ENCODE measurements around the gene BMP4. TPM values are rescaled to one million over a fixed set of nuclear protein-coding genes. Genes with fewer than 3 reads are reported as not detected.

Gene BMP4
- polyA plus RNA-seq, 1 experiment: 20.8 TPM

GRCh38 chr14:53953828-53954550 lies 2.6 kb downstream of the BMP4 start:
- Histone ChIP-seq H3K4me3 (ENCODE audit: low read depth, low read length) (peak overlapping the region; percentile 64), H3K27me3 (ENCODE audit: control insufficient read depth, insufficient read depth, low read length) (peaks cover 66% of the 10 kb centered on the region), H3K9me3 (ENCODE audit: control insufficient read depth, insufficient read depth, low read length) (peaks cover 11% of the 10 kb centered on the region; the same call in 1 of the 2 replicates), H3K27ac (ENCODE audit: low read depth, low read length) (peak overlapping the region; percentile 3)
- no peak for TF ChIP-seq CTCF (IDR thresholded peaks at IDR 0.05; ENCODE audit: low read depth, low read length)
- no peak for DNase-seq (ENCODE audit: low read depth, low spot score)
- CTCF ChIA-PET: interaction anchor here (0.5 to 1.3 kb wide), 5 partner anchors 16 to 559 kb away, joined by 3 to 4 read pairs (median 3); no protein-coding TSS in a partner anchor
- POLR2A ChIA-PET: interaction anchor here (0.7 to 1.3 kb wide), 3 partner anchors 16 to 416 kb away, joined by 3 to 5 read pairs (median 4); no protein-coding TSS in a partner anchor

GRCh38 chr14:53953002-53953827 lies 3.4 kb downstream of the BMP4 start:
- POLR2A ChIA-PET: interaction anchor here (0.7 to 1.3 kb wide), 3 partner anchors 15 to 415 kb away, joined by 3 to 5 read pairs (median 4); no protein-coding TSS in a partner anchor
- peaks cover 11% of the 10 kb centered on the region; the same call in 1 of the 2 replicates for H3K9me3 ChIP-seq (ENCODE audit: control insufficient read depth, insufficient read depth, low read length)
- CTCF ChIA-PET: interaction anchor here (0.5 to 1.3 kb wide), 5 partner anchors 17 to 558 kb away, joined by 3 to 4 read pairs (median 3); no protein-coding TSS in a partner anchor
- peak; percentile 32 for DNase-seq (ENCODE audit: low read depth, low spot score)
- peak overlapping the region; percentile 64 for H3K4me3 ChIP-seq (ENCODE audit: low read depth, low read length)
- peak overlapping the region; percentile 31 for H3K27ac ChIP-seq (ENCODE audit: low read depth, low read length)
- peaks cover 65% of the 10 kb centered on the region for H3K27me3 ChIP-seq (ENCODE audit: control insufficient read depth, insufficient read depth, low read length)
- TF ChIP-seq CTCF (IDR thresholded peaks at IDR 0.05; ENCODE audit: low read depth, low read length): no peak

GRCh38 chr14:53952533-53952932 lies 4.1 kb downstream of the BMP4 start:
- Histone ChIP-seq H3K4me3 (ENCODE audit: low read depth, low read length) (peak overlapping the region; percentile 62), H3K27me3 (ENCODE audit: control insufficient read depth, insufficient read depth, low read length) (peaks cover 63% of the 10 kb centered on the region), H3K9me3 (ENCODE audit: control insufficient read depth, insufficient read depth, low read length) (peaks cover 11% of the 10 kb centered on the region; the same call in 1 of the 2 replicates), H3K27ac (ENCODE audit: low read depth, low read length) (no peak overlapping the region)
- ChIA-PET POLR2A (no interaction called here), CTCF (no interaction called here)
- no peak for TF ChIP-seq CTCF (IDR thresholded peaks at IDR 0.05; ENCODE audit: low read depth, low read length)
- no peak for DNase-seq (ENCODE audit: low read depth, low spot score)

GRCh38 chr14:53951627-53952303 lies 4.9 kb downstream of the BMP4 start:
- no peak for DNase-seq (ENCODE audit: low read depth, low spot score)
- ChIA-PET CTCF (interaction anchor here (0.6 kb wide), 1 partner anchor 203 kb away, joined by 3 read pairs; no protein-coding TSS in a partner anchor), POLR2A (no interaction called here)
- Histone ChIP-seq H3K27ac (ENCODE audit: low read depth, low read length) (no peak overlapping the region), H3K27me3 (ENCODE audit: control insufficient read depth, insufficient read depth, low read length) (peaks cover 64% of the 10 kb centered on the region), H3K9me3 (ENCODE audit: control insufficient read depth, insufficient read depth, low read length) (peaks cover 11% of the 10 kb centered on the region; the same call in 1 of the 2 replicates), H3K4me3 (ENCODE audit: low read depth, low read length) (peak overlapping the region; percentile 62)
- TF ChIP-seq CTCF (IDR thresholded peaks at IDR 0.05; ENCODE audit: low read depth, low read length): no peak
